ENCODE measurements around the gene TMEM178A. TPM values are rescaled to one million over a fixed set of nuclear protein-coding genes. Genes with fewer than 3 reads are reported as not detected.

TMEM178A gene
- polyA plus RNA-seq, 4 donors: 70.6 to 121 (median 85.6) TPM

DNA sequence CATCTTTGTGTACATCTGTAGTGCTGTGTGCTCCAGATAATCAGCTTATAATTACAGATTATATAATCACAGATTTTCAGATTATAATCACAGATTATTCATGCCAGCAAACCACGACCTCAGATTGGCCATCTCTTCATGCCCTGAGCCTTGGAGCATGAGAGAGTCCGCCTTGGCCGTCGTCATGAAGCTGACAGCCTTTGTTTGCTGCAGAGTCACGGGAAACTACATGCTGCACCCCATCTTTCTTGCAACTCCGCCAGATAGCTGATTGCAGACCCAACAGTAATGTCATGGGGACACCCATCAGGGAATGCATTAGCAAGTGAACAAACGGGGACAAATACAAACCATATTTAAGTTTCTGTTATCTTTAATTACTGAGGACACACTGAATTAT, 7.3 kb downstream of the TMEM178A start:
- no peak for DNase-seq (ENCODE audit: low read depth in 4 of 4, low spot score in 2 of 4)

DNA sequence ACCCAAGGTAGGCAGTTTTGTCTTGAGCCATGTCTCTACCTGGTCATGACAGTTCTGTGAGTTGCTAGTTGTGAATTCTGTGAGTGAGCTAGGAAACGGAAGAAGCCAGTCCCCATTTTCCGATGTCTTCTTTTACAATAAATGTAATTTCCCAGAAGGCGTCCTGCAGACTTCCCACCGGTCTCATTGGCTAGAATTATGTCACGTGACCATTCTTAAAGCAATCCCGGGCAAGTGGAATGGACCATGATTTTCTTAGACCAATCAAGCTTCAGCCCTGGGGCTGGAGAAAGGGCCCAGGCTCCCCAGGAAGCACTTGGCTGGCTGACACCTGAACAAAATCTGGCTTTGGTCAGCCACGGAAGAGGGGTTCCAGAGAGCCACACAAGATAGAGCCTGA, 10.6 kb downstream of the TMEM178A start:
- DNase-seq (ENCODE audit: low read depth in 4 of 4, low spot score in 2 of 4): no peak

DNA sequence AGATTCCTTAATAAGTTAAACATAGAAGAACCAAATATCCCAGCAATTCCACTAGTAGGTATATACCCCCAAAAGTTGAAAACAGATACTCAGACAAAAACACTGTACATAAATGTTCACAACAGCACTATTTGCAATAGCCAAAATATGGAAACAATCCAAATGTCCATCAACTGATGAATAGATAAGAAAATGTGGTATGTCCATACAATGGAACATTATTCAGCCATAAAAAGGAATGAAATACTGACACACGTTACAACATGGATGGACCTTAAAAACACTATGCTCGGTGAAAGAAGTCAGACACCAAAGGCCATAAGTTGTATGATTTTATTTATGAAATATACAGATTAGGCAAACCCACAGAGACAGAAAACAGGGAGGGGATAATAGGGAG, 12.5 kb downstream of the TMEM178A start:
- no peak for DNase-seq (ENCODE audit: low read depth in 4 of 4, low spot score in 2 of 4)

DNA sequence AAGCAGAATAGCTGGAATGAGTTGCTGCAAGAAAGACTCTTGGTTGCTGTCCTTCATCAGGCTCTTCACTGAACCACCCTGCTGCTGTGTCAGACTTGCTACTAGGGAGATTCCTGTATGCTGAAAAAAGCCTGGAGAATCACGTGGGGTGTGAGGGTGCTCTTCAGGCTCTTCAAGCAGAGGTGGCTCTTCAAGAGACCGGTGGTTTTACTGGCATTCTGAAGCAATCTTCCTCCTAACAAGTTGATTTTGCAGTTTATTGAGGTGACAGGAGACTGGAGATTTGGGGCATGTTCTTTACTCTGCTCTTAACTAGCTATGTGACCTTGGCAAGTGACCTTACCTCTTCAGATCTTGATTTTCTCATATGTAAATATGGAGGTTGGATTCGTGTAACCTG, 14.1 kb downstream of the TMEM178A start:
- no peak for DNase-seq (ENCODE audit: low read depth in 4 of 4, low spot score in 2 of 4)

DNA sequence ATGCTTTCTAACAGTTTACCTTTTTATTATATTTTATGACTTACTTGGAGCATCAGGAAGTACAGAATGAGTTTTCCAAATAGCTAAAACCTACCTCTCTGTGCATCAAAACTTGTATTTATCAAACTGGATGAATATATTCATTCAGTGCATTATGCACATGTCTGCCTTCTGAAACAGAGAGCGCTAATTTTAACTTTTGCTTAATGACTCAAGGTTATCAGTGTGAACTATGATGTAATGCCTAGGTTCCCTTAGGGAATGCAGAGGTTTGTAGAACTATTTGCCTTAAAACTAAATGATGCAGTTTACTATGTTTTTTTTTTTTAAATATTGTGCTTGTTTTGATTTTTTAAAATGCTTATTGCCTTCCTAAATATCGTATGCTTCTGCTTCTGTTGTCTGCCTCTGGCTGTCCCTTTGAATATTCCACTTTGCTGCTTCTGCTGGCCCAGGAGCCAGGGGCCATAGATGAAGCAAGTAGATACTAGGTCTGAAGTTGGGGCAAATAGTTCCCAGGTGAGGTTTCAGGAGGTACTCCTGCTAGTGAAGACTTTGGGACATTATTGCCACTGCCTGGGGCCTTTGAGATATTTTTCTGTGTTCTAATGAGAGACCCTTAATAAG, 16.5 kb downstream of the TMEM178A start:
- no peak for DNase-seq (ENCODE audit: low read depth in 4 of 4, low spot score in 2 of 4)

DNA sequence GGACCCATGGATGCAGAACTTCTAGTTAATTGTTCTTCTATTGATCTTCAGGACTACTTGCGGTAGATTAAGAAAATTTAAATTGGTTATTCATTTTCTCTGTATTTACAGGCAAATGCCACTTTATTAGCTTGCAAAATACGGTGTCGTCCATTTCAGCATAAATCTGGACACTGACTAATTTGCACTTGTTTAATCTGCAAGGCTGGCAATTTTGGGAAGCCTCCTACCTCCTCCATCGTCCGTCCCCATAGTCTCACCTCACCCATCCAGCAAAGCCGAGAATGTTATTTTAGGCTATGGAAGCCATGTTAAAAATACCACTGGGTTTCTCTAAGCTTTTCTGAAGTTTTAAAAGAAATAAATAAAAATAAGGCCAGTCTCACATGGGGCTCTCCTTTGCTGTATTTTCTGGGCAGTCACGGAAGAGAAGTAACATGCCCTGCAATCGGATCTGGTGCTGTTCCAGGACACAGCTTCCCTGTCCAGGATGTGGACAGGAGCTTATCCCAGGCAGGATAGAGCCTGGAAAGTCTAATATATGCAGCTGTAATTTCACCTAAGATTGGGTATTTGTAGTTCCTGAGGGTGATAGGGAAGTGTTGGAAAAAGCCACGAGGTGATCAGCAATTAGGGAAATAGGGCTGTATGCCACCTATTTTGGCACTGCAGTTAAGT, 17.4 kb downstream of the TMEM178A start:
- DNase-seq (ENCODE audit: low read depth in 4 of 4, low spot score in 2 of 4): no peak

DNA sequence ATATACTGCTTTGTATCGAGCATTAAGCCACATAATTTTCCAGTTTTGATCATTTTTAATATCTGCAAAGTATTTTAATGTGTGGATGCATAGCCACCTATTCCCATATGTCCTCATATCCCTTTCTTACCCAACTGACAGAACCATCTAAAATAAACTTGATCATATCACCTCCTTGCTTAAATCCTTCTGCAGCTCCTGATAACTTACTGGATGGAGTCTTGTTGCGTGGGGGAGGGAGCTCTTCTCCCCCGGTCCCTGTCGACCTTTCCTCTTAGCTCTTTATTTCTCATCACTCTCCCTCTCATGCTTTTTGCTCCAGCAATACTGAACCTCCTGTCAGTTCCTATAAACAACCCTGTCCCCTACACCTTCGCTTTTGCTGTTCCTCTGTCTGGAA, 18.7 kb downstream of the TMEM178A start:
- DNase-seq (ENCODE audit: low read depth in 4 of 4, low spot score in 2 of 4): no peak

DNA sequence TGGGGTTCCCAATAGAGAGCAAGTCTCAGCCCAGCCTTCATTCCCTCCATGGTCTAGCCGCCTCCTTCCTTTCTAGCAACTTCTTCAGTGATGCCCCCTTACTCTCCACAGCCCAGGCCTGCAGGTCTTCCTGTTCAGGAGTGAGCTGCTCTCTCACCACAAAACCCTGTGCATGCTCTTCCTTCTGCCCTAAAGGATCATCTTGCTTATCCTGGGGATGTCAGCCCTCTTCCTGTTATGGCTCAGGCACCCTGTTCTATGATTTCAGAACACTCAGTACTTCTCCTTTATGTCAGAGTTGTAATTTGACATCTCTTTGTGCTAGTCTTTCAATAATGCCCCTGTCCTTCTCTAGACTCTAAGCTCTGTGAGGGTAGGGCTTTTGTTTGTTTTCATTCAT, 19.4 kb downstream of the TMEM178A start:
- no peak for DNase-seq (ENCODE audit: low read depth in 4 of 4, low spot score in 2 of 4)

DNA sequence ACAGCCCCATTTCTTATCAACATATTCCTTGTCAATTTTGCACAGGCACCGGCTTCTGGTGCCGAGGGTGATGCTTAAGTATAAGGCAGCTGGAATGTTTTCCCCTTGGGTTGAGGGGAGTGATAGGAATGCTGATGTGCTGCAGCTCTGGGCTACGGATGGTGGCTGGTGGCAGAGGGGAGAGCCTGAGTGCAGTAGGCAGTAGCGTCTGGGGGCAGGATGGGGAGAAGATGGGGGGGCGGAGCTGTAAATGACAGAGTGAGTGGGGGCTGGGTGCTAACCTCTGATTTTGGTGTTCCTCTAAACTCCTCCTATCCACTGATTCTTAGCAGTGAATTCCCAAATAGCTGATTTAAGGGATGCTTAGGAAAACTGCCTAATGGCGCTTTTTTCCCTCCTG, 20.7 kb downstream of the TMEM178A start:
- no peak for DNase-seq (ENCODE audit: low read depth in 4 of 4, low spot score in 2 of 4)

DNA sequence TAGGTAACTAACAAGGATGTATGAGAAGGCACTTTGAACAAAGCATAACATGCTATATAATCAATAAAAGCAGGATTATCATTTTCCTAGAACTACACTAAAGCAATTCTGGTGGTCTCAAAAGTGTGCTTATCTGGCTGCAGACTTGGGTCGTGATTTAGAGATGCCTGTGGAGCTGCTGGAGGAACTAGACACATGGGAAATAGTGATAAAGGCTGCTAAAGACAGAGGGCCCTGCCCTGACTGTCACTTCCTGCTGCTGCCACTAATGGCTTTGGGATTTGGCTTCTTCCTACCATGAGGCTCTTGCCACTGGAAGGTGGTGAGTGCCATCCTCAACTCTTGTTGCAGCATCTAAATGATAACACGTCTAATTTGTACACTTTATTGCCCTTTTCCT, 22.5 kb downstream of the TMEM178A start:
- DNase-seq (ENCODE audit: low read depth in 4 of 4, low spot score in 2 of 4): no peak

DNA sequence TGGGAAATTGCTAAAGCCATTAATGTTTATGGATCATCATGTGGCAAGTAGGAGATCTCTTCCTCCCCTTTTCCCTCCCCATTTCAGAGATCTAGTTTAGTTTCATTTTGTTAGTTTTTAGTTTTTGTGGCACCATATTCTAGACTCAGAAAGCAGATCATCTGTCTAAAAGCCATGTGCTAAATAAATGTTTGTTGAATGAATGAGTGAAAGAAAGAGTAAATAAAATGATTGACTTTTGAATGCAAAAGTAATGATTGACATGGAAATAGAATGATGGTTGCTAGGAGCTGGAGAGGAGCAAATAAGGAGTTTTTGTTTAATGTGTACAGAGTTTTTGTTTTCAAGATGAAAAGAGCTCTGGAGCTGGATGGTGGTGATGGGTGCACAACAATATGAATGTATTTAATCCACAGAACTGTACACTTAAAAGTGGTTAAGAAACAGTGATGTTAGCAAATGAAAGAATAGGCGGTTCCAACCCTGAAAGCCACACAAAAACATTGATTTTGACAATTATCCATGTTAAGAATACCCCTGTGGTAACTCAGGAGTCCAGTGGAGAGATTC, 23.6 kb downstream of the TMEM178A start:
- no peak for DNase-seq (ENCODE audit: low read depth in 4 of 4, low spot score in 2 of 4)

DNA sequence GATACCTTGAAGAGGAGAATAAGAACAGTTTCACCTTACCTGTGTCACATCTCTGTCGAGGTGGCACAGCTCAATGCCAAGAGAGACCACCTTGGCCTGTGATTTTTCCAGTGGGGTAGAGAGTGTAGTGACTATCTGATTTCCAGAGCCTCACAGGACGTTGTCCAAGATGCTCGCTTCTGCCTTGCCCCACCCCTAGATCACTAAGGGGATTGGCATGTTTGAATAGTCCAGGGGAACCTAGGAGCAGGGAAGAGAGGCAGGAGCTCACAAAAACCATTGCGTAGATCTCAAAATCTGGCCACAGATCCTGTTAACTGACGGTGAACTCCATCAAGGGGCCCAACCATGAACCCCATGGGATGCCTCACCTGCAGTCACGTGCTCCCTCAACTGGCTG, 24.2 kb downstream of the TMEM178A start:
- no peak for DNase-seq (ENCODE audit: low read depth in 4 of 4, low spot score in 2 of 4)

DNA sequence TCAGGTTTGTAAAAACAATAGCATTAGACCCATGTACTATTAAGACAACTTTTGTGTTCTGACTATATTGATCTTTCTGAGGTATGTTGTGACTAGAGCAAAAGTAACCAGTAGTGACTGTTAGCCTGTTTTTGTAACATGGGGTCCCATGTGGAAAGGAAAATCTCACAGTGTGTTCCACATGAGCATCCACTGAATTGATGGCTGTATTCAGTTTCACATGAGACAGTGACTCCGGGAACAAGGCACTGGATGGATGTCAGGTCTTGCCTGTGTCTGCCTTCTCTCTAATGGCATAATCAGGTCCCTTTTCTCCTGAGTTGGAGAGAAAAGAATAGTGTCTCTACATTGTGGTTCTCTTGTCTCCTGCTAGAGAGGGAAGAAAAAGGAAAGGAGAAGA, 27.5 kb downstream of the TMEM178A start:
- DNase-seq (ENCODE audit: low read depth in 4 of 4, low spot score in 2 of 4): peak in 2 of 4 donors; percentile 29 to 45

DNA sequence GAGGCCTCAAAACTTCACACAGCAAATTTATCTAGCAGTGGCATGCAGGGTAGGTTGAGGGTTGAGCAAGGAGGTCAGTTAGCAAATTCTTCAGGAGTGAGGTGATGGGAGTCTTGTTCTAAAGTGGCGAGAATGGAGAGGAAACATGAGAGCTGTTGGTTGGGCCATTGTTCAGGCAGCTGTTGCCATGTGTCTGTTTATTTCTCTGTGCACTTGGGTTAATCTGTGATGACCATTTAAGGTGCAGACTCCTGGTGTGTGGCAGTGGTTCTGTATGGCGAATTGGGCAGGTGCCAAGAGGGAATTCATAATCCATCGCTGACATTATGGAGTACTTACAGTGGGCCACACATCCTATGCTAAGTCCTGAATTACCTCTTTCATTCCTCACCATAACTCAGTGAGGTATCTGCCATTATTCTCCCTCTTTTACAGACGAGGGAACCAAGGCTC, 30.4 kb downstream of the TMEM178A start:
- DNase-seq (ENCODE audit: low read depth in 4 of 4, low spot score in 2 of 4): peak in 1 of 4 donors; percentile 41

DNA sequence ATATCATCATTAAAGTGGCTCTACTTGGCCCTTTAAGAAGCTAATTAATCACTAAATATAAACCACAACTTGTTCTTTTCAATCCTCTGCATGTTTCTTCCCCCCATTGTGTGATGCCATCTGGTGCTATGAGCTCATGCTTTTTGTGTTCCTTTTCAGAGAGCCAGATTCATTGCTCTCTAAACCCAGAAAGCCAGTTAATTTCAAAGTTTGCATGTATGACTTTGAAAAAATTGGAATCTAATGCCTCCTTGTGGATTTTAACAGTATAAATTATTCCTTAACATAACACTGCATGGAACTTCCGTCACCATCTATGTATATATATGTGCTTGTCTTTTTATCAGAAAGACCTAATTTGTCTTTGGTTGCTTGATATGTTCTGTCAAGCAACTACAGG, 31.1 kb downstream of the TMEM178A start:
- peak in 1 of 4 donors; percentile 40 for DNase-seq (ENCODE audit: low read depth in 4 of 4, low spot score in 2 of 4)

DNA sequence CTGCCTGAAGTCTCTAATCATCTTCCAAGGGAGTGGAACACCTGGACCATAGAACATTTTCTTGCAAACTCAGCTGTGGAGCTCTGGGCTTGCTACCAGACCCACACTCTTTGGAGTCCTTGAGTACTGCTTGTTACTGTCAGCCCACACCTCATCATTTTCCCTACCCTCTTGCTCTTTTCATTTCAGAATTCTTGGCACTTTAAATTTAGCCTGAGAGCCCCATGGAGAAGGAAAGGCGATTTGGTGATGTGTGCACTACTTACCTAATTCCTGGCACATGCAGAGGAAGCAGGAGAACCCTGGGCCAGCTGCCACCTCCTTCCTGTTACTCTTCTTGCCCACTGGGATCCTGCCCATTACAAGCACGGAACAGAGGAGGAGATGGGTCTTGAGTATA, 31.7 kb downstream of the TMEM178A start:
- no peak for DNase-seq (ENCODE audit: low read depth in 4 of 4, low spot score in 2 of 4)

DNA sequence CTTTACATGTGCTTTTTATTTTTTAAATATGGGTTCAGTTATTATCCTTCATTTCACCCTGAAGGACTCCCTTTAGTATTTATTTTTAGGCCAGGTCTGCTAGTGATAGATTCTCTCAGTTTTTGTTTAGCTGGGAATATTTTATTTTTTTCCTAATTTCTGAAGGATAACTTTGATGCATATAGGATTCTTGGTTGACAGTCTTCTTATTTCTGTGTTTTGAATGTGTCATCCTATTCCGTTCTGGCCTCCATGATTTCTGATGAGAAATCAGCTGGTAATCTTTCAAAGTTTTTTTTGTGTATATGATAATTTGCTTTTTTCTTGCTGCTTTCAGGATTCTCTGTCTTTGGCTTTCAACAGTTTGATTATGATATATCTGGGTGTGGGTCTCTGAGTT, 35.4 kb downstream of the TMEM178A start:
- DNase-seq (ENCODE audit: low read depth in 4 of 4, low spot score in 2 of 4): no peak

DNA sequence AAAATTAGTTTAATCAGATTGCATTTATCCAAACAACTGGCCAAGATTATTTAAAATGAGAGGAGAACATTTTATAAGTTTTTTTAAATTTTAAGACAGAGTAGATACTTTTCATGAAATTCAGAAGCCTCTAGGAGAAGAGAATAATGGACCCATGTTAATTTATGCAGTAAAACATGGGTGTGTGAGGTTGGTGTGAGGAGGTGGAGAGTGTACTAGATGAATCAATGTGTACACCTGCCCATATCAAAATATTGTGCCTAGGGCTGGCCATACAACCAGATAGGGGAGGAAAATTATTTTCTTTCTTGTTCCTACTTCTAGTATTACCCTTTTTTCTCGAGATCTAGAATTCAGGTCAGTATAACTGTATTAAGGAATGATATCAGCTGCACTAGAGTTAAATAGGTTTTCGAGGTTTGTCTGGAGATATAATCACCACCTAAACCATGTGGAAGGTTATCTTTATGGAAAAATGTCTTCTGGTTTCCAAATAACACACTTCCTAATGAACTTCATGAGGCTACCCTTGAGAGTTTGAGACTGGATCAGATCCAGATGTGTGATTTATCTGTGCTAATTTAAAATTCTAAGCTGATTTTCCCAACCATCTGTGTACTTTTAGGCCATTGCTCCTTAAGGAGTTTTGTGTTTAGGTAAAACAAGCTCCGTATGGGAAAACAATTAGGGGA, 37.6 kb downstream of the TMEM178A start:
- no peak for DNase-seq (ENCODE audit: low read depth in 4 of 4, low spot score in 2 of 4)

DNA sequence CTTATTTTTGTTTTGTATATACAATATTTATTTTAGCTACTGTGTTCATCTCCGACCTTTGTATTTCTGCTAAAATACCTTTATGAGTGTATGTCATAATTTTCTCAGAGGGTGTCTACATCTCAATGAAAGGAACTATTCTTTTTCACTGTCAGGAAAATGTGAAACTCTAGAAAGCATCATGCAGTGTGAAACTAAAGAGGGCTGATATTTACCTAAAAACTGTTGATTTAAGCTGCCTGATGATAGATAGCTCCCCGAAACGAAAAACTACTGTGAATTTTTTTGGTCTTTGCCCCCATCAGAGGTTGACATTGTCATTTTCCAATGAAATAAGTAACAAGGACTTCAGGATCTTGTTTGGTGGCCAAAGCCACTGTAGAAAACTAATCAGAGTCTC, 38.8 kb downstream of the TMEM178A start:
- no peak for DNase-seq (ENCODE audit: low read depth in 4 of 4, low spot score in 2 of 4)

DNA sequence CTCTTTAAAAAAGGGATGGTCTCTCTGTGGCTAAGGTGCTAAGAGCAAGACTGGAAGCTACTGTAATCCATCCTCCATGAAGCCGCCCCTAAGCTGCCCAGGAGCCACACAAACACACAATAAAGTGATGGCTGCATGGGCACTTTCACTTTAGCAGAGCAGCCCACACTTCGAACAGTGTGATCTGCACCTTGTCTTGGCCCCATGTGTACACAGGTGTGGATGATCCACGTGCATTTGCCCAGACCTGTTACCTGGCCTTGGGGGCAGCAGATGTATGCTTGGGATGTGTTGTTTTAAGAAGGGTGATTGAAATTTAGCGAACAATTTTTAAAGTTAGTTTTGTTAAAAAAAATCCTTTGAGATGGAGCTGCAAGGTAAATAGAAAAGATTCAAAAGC, 39.9 kb downstream of the TMEM178A start:
- no peak for DNase-seq (ENCODE audit: low read depth in 4 of 4, low spot score in 2 of 4)

DNA sequence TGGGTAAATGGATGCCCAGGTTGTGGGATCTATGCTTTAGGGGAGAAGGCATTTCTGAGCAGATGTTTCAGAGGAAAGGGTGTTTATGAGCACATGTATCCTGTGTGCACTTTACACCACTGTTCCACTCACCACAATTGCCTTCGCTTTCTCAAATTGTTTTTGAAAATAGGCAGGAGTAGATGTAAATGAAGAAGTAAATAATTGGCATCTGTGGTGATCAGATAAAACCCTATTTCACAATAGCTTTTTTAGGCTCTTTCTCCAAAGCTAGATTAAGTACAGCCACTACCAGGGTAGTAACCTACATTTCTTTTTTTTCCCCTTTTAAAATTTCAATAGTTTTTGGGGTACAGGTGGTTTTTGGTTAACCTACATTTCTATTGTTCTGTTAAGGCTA, 40.6 kb downstream of the TMEM178A start:
- DNase-seq (ENCODE audit: low read depth in 4 of 4, low spot score in 2 of 4): no peak

DNA sequence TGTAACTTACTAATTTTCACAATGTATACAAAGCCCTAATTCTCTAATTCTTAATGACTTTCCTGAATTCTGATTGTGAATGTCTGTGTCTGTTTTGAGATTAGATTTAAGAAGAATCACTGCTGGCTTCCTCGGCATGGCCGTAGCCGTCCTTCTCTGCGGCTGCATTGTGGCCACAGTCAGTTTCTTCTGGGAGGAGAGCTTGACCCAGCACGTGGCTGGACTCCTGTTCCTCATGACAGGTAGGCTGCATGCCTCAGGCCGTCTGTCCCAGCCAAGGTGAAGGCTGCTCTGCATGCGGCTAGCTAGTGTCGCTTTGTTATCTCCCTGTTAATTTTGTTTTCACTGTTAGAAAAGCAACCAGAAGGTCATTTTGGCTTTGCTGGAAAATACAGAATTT, 41.2 kb downstream of the TMEM178A start:
- DNase-seq (ENCODE audit: low read depth in 4 of 4, low spot score in 2 of 4): no peak
